WTC11 (cell line): ENCODE measurements around the gene TYRO3. TPM values are rescaled to one million over a fixed set of nuclear protein-coding genes. Genes with fewer than 3 reads are reported as not detected.

Experiments used
- ATAC-seq: fragments of 200-7000 bp; cut with Tn5 transposase; 2 replicates; pipeline ENCODE4 v1.10.0; 2021; ENCODE audit warnings: mild to moderate bottlenecking, moderate library complexity
- CTCF ChIA-PET: fragments of 300-600 bp; sonication (Branson Sonifier 250); formaldehyde crosslinking; loops from one replicate; lab custom pipeline; 2021; ENCODE audit warnings: antibody characterized with exemption; lab: Charles Lee
- POLR2A ChIA-PET: fragments of 350-600 bp; sonication (Branson Sonifier 250); formaldehyde crosslinking; loops from one replicate; lab custom pipeline; 2021; ENCODE audit warnings: antibody characterized with exemption; lab: Charles Lee
- DNase-seq: peaks from one replicate; pipeline ENCODE4 v3.0.0; 2021; ENCODE audit warnings: low spot score
- H3K27ac Mint-ChIP-seq: 2 replicates; pipeline ENCODE4 v1.8.0; 2021; ENCODE audit warnings: mixed read lengths
- H3K27me3 Mint-ChIP-seq: 2 replicates; pipeline ENCODE4 v1.8.0; 2021; ENCODE audit warnings: low read depth, mild to moderate bottlenecking, moderate library complexity, mixed read lengths
- H3K36me3 Mint-ChIP-seq: 2 replicates; pipeline ENCODE4 v1.8.0; 2021; ENCODE audit warnings: mixed read lengths
- H3K4me1 Mint-ChIP-seq: 2 replicates; pipeline ENCODE4 v1.8.0; 2022; ENCODE audit warnings: mixed read lengths
- H3K4me3 Mint-ChIP-seq: 2 replicates; pipeline ENCODE4 v1.8.0; 2021; ENCODE audit warnings: mild to moderate bottlenecking, moderate library complexity, mixed read lengths
- H3K9me3 Mint-ChIP-seq: 2 replicates; pipeline ENCODE4 v1.8.0; 2021; ENCODE audit warnings: mixed read lengths
- CBFB ChIP-seq: sonication (generic); formaldehyde crosslinking; IDR thresholded peaks from 2 replicates; pipeline ENCODE4 v1.8.1; 2022; ENCODE audit warnings: mild to moderate bottlenecking, low read depth, missing genetic modification reagents
- ESRRA ChIP-seq: sonication (generic); formaldehyde crosslinking; IDR thresholded peaks from 2 replicates; pipeline ENCODE4 v1.8.1; 2022; ENCODE audit warnings: mild to moderate bottlenecking, missing genetic modification reagents, borderline replicate concordance
- FOXP1 ChIP-seq: sonication (generic); formaldehyde crosslinking; IDR thresholded peaks from 2 replicates; pipeline ENCODE4 v1.8.0; 2022; ENCODE audit warnings: missing genetic modification reagents, mild to moderate bottlenecking, moderate library complexity, borderline replicate concordance
- GRHL2 ChIP-seq: fragments of 250-450 bp; sonication (Bioruptor Pico); IDR thresholded peaks from 2 replicates; pipeline ENCODE4 v1.8.0; 2022; ENCODE audit warnings: mild to moderate bottlenecking, moderate library complexity; ENCODE audit not compliant: insufficient replicate concordance, severe bottlenecking
- HMGA2 ChIP-seq: fragments of 250-450 bp; sonication (Bioruptor Pico); IDR thresholded peaks from 2 replicates; pipeline ENCODE4 v1.4.0; 2021; ENCODE audit warnings: mild to moderate bottlenecking, moderate library complexity
- JAZF1 ChIP-seq: fragments of 250-450 bp; sonication (Bioruptor Pico); IDR thresholded peaks from 2 replicates; pipeline ENCODE4 v1.9.0; 2021; ENCODE audit warnings: moderate library complexity, mild to moderate bottlenecking, inconsistent platforms
- NFYB ChIP-seq: sonication (generic); formaldehyde crosslinking; conservative IDR thresholded peaks from 2 replicates; pipeline ENCODE4 v1.8.0; 2022; ENCODE audit warnings: low read depth, missing genetic modification reagents
- NR1H2 ChIP-seq: sonication (generic); formaldehyde crosslinking; IDR thresholded peaks from 2 replicates; pipeline ENCODE4 v1.9.0; 2021; ENCODE audit warnings: mild to moderate bottlenecking, moderate library complexity, missing genetic modification reagents
- NR3C1 ChIP-seq: sonication (generic); formaldehyde crosslinking; conservative IDR thresholded peaks from 2 replicates; pipeline ENCODE4 v1.8.1; 2023; ENCODE audit warnings: low read depth, mild to moderate bottlenecking, missing genetic modification reagents
- OVOL2 ChIP-seq: fragments of 250-450 bp; sonication (Bioruptor Pico); IDR thresholded peaks from 2 replicates; pipeline ENCODE4 v1.9.0; 2021; ENCODE audit warnings: mild to moderate bottlenecking, borderline replicate concordance
- PRRX2 ChIP-seq: fragments of 250-450 bp; sonication (Bioruptor Pico); IDR thresholded peaks from 2 replicates; pipeline ENCODE4 v1.8.0; 2021; ENCODE audit warnings: mild to moderate bottlenecking
- SP1 ChIP-seq: sonication (generic); formaldehyde crosslinking; conservative IDR thresholded peaks from 2 replicates; pipeline ENCODE4 v1.8.1; 2022; ENCODE audit warnings: missing genetic modification reagents
- TCF7 ChIP-seq: sonication (generic); formaldehyde crosslinking; IDR thresholded peaks from 2 replicates; pipeline ENCODE4 v1.8.0; 2022; ENCODE audit warnings: mild to moderate bottlenecking, low read depth, missing genetic modification reagents, moderate library complexity
- TEAD1 ChIP-seq: sonication (generic); formaldehyde crosslinking; IDR thresholded peaks from 2 replicates; pipeline ENCODE4 v1.8.0; 2022; ENCODE audit warnings: mild to moderate bottlenecking, missing genetic modification reagents
- TEAD4 ChIP-seq: sonication (generic); formaldehyde crosslinking; IDR thresholded peaks from 2 replicates; pipeline ENCODE4 v1.8.0; 2022; ENCODE audit warnings: mild to moderate bottlenecking, missing genetic modification reagents
- TP53 ChIP-seq: sonication (generic); formaldehyde crosslinking; IDR thresholded peaks from 2 replicates; pipeline ENCODE4 v1.8.1; 2023; ENCODE audit warnings: mild to moderate bottlenecking, missing genetic modification reagents
- ZNF671 ChIP-seq: fragments of 250-450 bp; sonication (Bioruptor Pico); IDR thresholded peaks from 2 replicates; pipeline ENCODE4 v1.8.0; 2021; ENCODE audit warnings: mild to moderate bottlenecking
- total RNA-seq: library from RNA; stranded (reverse); gene quantifications from 3 replicates; pipeline ENCODE4 v1.2.3, GENCODE V29; 2021
- TF ChIP-seq, protein P1 (sequence below): fragments of 250-450 bp; sonication (Bioruptor Pico); IDR thresholded peaks from 2 replicates; pipeline ENCODE4 v1.9.0; 2021; ENCODE audit warnings: mild to moderate bottlenecking, borderline replicate concordance
- TF ChIP-seq, protein P2 (sequence below): sonication (generic); formaldehyde crosslinking; IDR thresholded peaks from 2 replicates; pipeline ENCODE4 v1.8.1; 2022; ENCODE audit warnings: mild to moderate bottlenecking, moderate library complexity, missing genetic modification reagents
- TF ChIP-seq, protein P3 (sequence below): fragments of 250-450 bp; sonication (Bioruptor Pico); IDR thresholded peaks from 2 replicates; pipeline ENCODE4 v2.1.2; 2022; ENCODE audit warnings: mild to moderate bottlenecking, moderate library complexity
- TF ChIP-seq, protein P4 (sequence below): fragments of 250-450 bp; sonication (Bioruptor Pico); conservative IDR thresholded peaks from 2 replicates; pipeline ENCODE4 v1.9.0; 2021; ENCODE audit warnings: mild to moderate bottlenecking
- TF ChIP-seq, protein P5 (sequence below): sonication (generic); formaldehyde crosslinking; IDR thresholded peaks from 2 replicates; pipeline ENCODE4 v1.8.1; 2022; ENCODE audit warnings: mild to moderate bottlenecking, missing genetic modification reagents, moderate library complexity, borderline replicate concordance
- TF ChIP-seq, protein P6 (sequence below): sonication (generic); formaldehyde crosslinking; IDR thresholded peaks from 2 replicates; pipeline ENCODE4 v1.8.0; 2022; ENCODE audit warnings: mild to moderate bottlenecking, missing genetic modification reagents

TYRO3 gene
- total RNA-seq, 1 experiment from 2014 or later, result 87.9 TPM

DNA sequence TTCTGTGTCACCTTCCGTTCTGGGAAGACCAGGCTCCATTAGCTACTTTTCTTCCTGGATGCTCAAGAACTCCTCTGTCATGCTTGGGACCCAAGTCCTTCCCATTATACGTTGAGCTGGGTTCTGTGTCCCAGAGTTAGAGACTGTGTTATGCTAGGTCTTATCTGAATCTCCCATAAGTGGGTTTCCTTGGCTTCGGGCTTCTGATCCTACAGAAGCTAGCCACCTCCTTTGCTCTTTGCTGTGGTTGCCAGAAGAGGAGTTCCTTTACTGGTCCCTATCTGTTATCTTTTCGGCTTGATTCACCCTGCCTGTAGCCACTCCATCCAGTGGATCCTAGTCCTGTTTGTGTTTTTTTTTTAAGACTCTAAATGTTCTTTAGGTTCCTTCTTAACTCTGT is 38.0 kb downstream of the TYRO3 start:
- Mint-ChIP-seq H3K9me3 (peaks cover 3% of the 10 kb centered on the region; the same call in 1 of the 2 replicates), H3K4me1 (no peaks in the 10 kb centered on the region), H3K4me3 (no peak overlapping the region), H3K27ac (no peak overlapping the region), H3K36me3 (no peaks in the 10 kb centered on the region), H3K27me3 (no peaks in the 10 kb centered on the region; the same call in 1 of the 2 replicates)
- TF ChIP-seq GRHL2 (CRISPR knock-in tag) (no peak), TEAD4 (CRISPR knock-in tag) (no peak), CBFB (CRISPR knock-in tag) (no peak), ESRRA (no peak), NFYB (CRISPR knock-in tag) (no peak), TCF7 (CRISPR knock-in tag) (no peak), TEAD1 (CRISPR knock-in tag) (no peak), PRRX2 (CRISPR knock-in tag) (no peak)
- TF ChIP-seq, protein P1, sequence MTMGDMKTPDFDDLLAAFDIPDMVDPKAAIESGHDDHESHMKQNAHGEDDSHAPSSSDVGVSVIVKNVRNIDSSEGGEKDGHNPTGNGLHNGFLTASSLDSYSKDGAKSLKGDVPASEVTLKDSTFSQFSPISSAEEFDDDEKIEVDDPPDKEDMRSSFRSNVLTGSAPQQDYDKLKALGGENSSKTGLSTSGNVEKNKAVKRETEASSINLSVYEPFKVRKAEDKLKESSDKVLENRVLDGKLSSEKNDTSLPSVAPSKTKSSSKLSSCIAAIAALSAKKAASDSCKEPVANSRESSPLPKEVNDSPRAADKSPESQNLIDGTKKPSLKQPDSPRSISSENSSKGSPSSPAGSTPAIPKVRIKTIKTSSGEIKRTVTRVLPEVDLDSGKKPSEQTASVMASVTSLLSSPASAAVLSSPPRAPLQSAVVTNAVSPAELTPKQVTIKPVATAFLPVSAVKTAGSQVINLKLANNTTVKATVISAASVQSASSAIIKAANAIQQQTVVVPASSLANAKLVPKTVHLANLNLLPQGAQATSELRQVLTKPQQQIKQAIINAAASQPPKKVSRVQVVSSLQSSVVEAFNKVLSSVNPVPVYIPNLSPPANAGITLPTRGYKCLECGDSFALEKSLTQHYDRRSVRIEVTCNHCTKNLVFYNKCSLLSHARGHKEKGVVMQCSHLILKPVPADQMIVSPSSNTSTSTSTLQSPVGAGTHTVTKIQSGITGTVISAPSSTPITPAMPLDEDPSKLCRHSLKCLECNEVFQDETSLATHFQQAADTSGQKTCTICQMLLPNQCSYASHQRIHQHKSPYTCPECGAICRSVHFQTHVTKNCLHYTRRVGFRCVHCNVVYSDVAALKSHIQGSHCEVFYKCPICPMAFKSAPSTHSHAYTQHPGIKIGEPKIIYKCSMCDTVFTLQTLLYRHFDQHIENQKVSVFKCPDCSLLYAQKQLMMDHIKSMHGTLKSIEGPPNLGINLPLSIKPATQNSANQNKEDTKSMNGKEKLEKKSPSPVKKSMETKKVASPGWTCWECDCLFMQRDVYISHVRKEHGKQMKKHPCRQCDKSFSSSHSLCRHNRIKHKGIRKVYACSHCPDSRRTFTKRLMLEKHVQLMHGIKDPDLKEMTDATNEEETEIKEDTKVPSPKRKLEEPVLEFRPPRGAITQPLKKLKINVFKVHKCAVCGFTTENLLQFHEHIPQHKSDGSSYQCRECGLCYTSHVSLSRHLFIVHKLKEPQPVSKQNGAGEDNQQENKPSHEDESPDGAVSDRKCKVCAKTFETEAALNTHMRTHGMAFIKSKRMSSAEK (CRISPR knock-in tag), result no peak
- TF ChIP-seq, protein P2, sequence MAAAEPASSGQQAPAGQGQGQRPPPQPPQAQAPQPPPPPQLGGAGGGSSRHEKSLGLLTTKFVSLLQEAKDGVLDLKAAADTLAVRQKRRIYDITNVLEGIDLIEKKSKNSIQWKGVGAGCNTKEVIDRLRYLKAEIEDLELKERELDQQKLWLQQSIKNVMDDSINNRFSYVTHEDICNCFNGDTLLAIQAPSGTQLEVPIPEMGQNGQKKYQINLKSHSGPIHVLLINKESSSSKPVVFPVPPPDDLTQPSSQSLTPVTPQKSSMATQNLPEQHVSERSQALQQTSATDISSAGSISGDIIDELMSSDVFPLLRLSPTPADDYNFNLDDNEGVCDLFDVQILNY (CRISPR knock-in tag), result no peak
- DNase-seq (no peak), ATAC-seq (no peak)
- POLR2A ChIA-PET, result no interaction called here
- CTCF ChIA-PET, result interaction anchor here (1.3 kb wide), 1 partner anchor 39 kb away, joined by 5 read pairs; no protein-coding TSS in a partner anchor

DNA sequence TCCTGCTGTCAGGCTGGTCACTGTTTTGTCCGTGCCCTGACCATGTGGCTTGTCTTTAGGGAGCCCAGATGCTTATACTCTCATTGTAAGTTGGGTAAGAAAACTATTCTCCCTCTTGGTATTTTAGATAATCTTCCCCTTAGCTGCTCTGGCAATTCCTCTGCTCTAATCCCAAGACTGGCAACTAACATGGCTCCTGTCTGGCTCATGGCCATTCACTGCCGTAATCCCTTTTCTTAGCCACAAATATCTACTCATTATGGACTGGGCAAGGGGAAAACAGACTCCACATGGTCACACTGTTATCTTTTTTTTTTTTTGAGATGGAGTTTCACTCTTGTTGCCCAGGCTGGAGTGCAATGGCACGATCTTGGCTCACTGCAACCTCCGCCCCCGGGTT is 38.8 kb downstream of the TYRO3 start:
- Mint-ChIP-seq H3K4me3 (no peak overlapping the region), H3K9me3 (peaks cover 3% of the 10 kb centered on the region; the same call in 1 of the 2 replicates), H3K27me3 (no peaks in the 10 kb centered on the region; the same call in 1 of the 2 replicates), H3K36me3 (no peaks in the 10 kb centered on the region), H3K4me1 (no peaks in the 10 kb centered on the region), H3K27ac (no peak overlapping the region)
- DNase-seq (no peak), ATAC-seq (no peak)
- CTCF ChIA-PET, result no interaction called here
- POLR2A ChIA-PET, result no interaction called here
- TF ChIP-seq OVOL2 (no peak), NR3C1 (no peak), ZNF671 (CRISPR knock-in tag) (no peak), NR1H2 (CRISPR knock-in tag) (no peak), SP1 (CRISPR knock-in tag) (no peak), FOXP1 (no peak), TP53 (CRISPR knock-in tag) (no peak), JAZF1 (CRISPR knock-in tag) (no peak), HMGA2 (CRISPR knock-in tag) (no peak)
- TF ChIP-seq, protein P3, sequence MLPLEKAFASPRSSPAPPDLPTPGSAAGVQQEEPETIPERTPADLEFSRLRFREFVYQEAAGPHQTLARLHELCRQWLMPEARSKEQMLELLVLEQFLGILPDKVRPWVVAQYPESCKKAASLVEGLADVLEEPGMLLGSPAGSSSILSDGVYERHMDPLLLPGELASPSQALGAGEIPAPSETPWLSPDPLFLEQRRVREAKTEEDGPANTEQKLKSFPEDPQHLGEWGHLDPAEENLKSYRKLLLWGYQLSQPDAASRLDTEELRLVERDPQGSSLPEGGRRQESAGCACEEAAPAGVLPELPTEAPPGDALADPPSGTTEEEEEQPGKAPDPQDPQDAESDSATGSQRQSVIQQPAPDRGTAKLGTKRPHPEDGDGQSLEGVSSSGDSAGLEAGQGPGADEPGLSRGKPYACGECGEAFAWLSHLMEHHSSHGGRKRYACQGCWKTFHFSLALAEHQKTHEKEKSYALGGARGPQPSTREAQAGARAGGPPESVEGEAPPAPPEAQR (CRISPR knock-in tag), result no peak
- TF ChIP-seq, protein P4, sequence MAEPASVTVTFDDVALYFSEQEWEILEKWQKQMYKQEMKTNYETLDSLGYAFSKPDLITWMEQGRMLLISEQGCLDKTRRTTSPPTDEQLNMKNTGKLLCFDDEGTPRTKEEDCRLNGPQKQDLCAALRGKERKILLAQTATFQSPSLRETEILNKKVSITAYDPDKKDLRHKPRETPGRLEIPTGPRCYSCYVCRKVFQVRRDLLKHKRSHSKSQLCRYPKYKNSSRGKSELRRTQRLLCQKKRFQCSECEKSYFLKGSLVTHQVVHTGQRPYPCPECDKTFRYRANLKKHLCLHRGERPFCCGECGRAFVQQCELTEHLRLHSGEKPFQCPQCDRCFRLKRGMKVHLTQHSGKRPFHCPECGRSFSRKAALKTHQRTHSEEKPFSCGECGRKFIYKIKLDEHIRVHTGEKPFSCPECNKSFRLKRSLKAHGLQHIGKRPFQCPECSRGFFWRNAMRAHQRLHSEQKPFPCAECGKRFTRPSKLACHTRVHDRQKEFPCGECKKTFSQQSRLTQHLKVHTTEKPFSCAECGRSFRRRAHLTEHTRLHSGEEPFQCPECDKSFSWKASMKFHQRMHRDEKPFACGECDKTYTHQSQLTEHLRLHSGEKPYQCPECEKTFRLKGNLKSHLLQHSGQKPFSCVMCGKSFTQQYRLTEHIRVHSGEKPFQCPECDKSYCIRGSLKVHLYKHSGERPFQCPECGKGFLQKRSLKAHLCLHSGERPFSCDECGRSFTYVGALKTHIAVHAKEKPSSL (CRISPR knock-in tag), result no peak
- TF ChIP-seq, protein P5, sequence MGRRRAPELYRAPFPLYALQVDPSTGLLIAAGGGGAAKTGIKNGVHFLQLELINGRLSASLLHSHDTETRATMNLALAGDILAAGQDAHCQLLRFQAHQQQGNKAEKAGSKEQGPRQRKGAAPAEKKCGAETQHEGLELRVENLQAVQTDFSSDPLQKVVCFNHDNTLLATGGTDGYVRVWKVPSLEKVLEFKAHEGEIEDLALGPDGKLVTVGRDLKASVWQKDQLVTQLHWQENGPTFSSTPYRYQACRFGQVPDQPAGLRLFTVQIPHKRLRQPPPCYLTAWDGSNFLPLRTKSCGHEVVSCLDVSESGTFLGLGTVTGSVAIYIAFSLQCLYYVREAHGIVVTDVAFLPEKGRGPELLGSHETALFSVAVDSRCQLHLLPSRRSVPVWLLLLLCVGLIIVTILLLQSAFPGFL (CRISPR knock-in tag), result no peak
- TF ChIP-seq, protein P6, sequence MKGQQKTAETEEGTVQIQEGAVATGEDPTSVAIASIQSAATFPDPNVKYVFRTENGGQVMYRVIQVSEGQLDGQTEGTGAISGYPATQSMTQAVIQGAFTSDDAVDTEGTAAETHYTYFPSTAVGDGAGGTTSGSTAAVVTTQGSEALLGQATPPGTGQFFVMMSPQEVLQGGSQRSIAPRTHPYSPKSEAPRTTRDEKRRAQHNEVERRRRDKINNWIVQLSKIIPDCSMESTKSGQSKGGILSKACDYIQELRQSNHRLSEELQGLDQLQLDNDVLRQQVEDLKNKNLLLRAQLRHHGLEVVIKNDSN (CRISPR knock-in tag), result no peak
